ENCODE data around the gene SLC27A6.

DNA sequence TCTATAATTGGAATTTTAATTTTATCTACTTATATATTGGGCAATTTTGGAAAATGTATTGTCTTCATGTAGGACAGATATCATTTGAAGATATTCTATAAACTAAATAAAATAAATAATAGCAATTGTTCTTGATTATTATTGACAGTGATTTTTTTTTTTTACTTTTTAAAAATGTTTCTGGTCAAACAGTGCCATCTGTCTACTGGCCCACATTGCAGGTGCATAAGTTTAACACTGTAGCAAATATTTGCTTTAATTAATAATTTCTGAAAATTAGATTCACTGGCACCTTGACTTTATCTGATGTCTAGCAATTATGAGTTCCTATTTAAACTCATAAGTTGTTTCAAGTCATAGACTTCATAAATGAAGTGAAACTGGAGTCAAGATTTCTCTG lies 88.2 kb downstream of the SLC27A6 start:
- TF ChIP-seq, protein P1, sequence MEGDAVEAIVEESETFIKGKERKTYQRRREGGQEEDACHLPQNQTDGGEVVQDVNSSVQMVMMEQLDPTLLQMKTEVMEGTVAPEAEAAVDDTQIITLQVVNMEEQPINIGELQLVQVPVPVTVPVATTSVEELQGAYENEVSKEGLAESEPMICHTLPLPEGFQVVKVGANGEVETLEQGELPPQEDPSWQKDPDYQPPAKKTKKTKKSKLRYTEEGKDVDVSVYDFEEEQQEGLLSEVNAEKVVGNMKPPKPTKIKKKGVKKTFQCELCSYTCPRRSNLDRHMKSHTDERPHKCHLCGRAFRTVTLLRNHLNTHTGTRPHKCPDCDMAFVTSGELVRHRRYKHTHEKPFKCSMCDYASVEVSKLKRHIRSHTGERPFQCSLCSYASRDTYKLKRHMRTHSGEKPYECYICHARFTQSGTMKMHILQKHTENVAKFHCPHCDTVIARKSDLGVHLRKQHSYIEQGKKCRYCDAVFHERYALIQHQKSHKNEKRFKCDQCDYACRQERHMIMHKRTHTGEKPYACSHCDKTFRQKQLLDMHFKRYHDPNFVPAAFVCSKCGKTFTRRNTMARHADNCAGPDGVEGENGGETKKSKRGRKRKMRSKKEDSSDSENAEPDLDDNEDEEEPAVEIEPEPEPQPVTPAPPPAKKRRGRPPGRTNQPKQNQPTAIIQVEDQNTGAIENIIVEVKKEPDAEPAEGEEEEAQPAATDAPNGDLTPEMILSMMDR (IDR thresholded peaks at IDR 0.05; ENCODE audit: poor library complexity): peak; percentile 34
- TF ChIP-seq EZH2phosphoT487 (IDR thresholded peaks at IDR 0.05; ENCODE audit: low read depth, severe bottlenecking, unreplicated experiment) (no peak), EZH2 (IDR thresholded peaks at IDR 0.05; ENCODE audit: borderline replicate concordance) (no peak)
